ENCODE measurements around the gene F12.

DNA sequence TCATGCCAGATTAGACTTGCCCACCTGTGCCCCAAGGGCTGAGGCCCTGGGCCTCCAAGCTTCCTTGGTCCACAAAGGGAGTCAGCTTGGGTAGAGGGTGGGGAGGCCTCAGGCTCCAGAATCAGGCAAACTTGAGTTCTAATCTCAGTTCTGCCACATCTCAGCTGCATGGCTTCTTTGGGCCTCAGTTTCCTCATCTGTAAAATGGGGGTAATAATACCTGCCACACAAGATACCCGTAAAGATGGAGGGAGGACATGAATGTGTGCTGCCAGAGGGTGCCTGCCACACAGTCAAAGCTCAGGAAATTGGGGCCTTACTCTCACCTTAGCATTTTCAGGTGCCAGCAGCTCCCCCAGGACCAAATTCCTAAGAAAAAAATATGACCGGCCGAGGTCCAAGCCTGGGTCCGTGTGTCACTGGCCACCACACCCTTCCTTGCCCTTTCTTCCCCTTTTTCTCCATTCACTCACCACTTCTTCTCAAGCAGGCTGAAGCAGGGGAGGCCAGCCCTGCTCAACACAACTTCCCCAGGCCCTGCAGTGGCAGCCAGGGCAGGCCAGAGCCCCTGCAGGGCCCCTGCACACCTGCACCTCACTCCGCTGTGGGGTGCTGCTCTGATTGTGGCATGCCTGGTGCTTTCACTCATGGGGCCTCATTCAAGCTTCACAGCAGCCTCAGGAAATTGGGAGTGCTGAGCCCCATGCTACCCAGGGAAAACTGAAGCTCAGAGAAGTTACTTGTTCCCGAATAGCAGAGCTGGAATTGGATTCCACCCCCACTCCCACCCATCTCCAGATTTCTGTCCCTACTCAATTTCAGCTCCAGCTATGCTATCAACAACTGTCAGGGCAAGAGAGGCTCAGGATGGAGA, 47.7 kb downstream of the F12 start:
- TF ChIP-seq, protein P1, sequence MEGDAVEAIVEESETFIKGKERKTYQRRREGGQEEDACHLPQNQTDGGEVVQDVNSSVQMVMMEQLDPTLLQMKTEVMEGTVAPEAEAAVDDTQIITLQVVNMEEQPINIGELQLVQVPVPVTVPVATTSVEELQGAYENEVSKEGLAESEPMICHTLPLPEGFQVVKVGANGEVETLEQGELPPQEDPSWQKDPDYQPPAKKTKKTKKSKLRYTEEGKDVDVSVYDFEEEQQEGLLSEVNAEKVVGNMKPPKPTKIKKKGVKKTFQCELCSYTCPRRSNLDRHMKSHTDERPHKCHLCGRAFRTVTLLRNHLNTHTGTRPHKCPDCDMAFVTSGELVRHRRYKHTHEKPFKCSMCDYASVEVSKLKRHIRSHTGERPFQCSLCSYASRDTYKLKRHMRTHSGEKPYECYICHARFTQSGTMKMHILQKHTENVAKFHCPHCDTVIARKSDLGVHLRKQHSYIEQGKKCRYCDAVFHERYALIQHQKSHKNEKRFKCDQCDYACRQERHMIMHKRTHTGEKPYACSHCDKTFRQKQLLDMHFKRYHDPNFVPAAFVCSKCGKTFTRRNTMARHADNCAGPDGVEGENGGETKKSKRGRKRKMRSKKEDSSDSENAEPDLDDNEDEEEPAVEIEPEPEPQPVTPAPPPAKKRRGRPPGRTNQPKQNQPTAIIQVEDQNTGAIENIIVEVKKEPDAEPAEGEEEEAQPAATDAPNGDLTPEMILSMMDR (IDR thresholded peaks at IDR 0.05 in 8 of 11, conservative IDR thresholded peaks at IDR 0.05 in 3 of 11): peak in 4 of 11 experiments; percentile 18 to 30 (median 28)
- peak; percentile 13 to 38 (median 31) for TF ChIP-seq POLR2AphosphoS5 (IDR thresholded peaks at IDR 0.05)
- no peak for TF ChIP-seq POLR2A (IDR thresholded peaks at IDR 0.05)
